Upper lobe of left lung (tissue), 6 donors: ENCODE data around the gene MORN1. TPM values are rescaled to one million over a fixed set of nuclear protein-coding genes. Genes with fewer than 3 reads are reported as not detected.

Source experiments
- ATAC-seq, 2 donors: fragments of 200-7000 bp; cut with Tn5 transposase; one replicate each; pipeline ENCODE4 v1.9.1; 2022; ENCODE audit warnings: mild to moderate bottlenecking in 2 of 2, moderate library complexity in 2 of 2; ENCODE audit not compliant: low FRiP score in 2 of 2
- DNase-seq, 2 donors: peaks; one replicate each; pipeline ENCODE4 v3.0.0-alpha.2; 2019 to 2020
- H3K27ac ChIP-seq, 4 donors: fragments of 200-600 bp; sonication (generic); one replicate each; pipeline ENCODE4 v1.5.1; 2016 to 2019
- H3K27me3 ChIP-seq, 4 donors: fragments of 200-600 bp; sonication (generic); one replicate each; pipeline ENCODE4 v1.5.1; 2017 to 2019
- H3K36me3 ChIP-seq, 4 donors: fragments of 200-600 bp; sonication (generic); one replicate each; pipeline ENCODE4 v1.5.1; 2016 to 2019
- H3K4me1 ChIP-seq, 4 donors: fragments of 200-600 bp; sonication (generic); one replicate each; pipeline ENCODE4 v1.5.1; 2018 to 2019
- H3K4me3 ChIP-seq, 4 donors: fragments of 200-600 bp; sonication (generic); one replicate each; pipeline ENCODE4 v1.5.1; 2017 to 2019; ENCODE audit warnings: mild to moderate bottlenecking in 2 of 4, moderate library complexity in 1 of 4
- H3K9me3 ChIP-seq, 4 donors: fragments of 200-600 bp; sonication (generic); one replicate each; pipeline ENCODE4 v1.5.1; 2018 to 2019
- CTCF ChIP-seq, 6 experiments: fragments of 450-650 bp in 4 of 6; fragments of 200-600 bp in 2 of 6; sonication (generic) in 2 of 6; IDR thresholded peaks; one replicate each; pipeline ENCODE4 v1.5.1; 2016 to 2019; ENCODE audit warnings: antibody characterized with exemption in 6 of 6
- EP300 ChIP-seq, 4 donors: sonication (generic); formaldehyde crosslinking; IDR thresholded peaks; one replicate each; pipeline ENCODE4 v1.5.1; 2017; ENCODE audit warnings: antibody characterized with exemption in 4 of 4, control low read depth in 2 of 4
- POLR2A ChIP-seq, 4 donors: fragments of 450-650 bp; IDR thresholded peaks; one replicate each; pipeline ENCODE4 v1.5.1; 2016 to 2017; ENCODE audit warnings: antibody characterized with exemption in 4 of 4, mild to moderate bottlenecking in 2 of 4
- POLR2AphosphoS5 ChIP-seq, 2 donors: sonication (generic); formaldehyde crosslinking; IDR thresholded peaks; one replicate each; pipeline ENCODE4 v1.5.1; 2017; ENCODE audit warnings: antibody characterized with exemption in 2 of 2
- WGBS, 2 donors: methylation state at CpG; one replicate each; pipeline ENCODE4 v1.1.5; 2017 to 2018; 5-methylcytosine and 5-hydroxymethylcytosine counted together
- total RNA-seq, 6 donors: library from RNA; depleted of rRNA in 4 of 6; stranded (reverse); fragments of >200 nt in 4 of 6; gene quantifications; one replicate each; pipeline versions ENCODE4 v1.1.0 to v1.2.1, GENCODE V29; 2016 to 2021
- donor health status: DM: no; HTN: no; CAD: no; lungs with moderate emphysema.
- donor health status: DM: no; HTN: yes; CAD: no; lungs with severe emphysema.

Gene MORN1
- total RNA-seq, 6 donors from 2014 or later = 8.5 to 23.4 (median 14.6) TPM

GRCh38 chr1:2303016-2303775 is 88.2 kb downstream of the MORN1 start:
- DNase-seq = peak in 1 of 2 donors; percentile 64
- H3K27me3 ChIP-seq = no peaks in the 10 kb centered on the region
- TF ChIP-seq POLR2AphosphoS5 (IDR thresholded peaks at IDR 0.05) = no peak
- no peak for TF ChIP-seq CTCF (IDR thresholded peaks at IDR 0.05)
- no peak for TF ChIP-seq EP300 (IDR thresholded peaks at IDR 0.05)
- no peak for TF ChIP-seq POLR2A (IDR thresholded peaks at IDR 0.05)
- H3K36me3 ChIP-seq = peaks cover 23 to 53% (median 49%) of the 10 kb centered on the region in 4 donors
- no peak for ATAC-seq
- 85 to 86% methylated on average over 13 to 35 of the region's 35 CpGs for WGBS, 2 donors
- peak overlapping the region in 2 of 4 donors; percentile 88 to 94 for H3K27ac ChIP-seq
- H3K4me3 ChIP-seq = no peak overlapping the region
- H3K9me3 ChIP-seq = no peaks in the 10 kb centered on the region
- H3K4me1 ChIP-seq = peaks cover 40 to 57% (median 41%) of the 10 kb centered on the region in 4 donors

- no peak overlapping the region for H3K4me3 ChIP-seq
- DNase-seq = peak in 1 of 2 donors; percentile 77
- H3K9me3 ChIP-seq = no peaks in the 10 kb centered on the region
- ATAC-seq = no peak
- peaks cover 43 to 65% (median 46%) of the 10 kb centered on the region in 4 donors for H3K4me1 ChIP-seq
- peak overlapping the region; percentile 88 to 95 (median 92) for H3K27ac ChIP-seq
- no peaks in the 10 kb centered on the region for H3K27me3 ChIP-seq
- peaks cover 18 to 46% (median 43%) of the 10 kb centered on the region in 4 donors for H3K36me3 ChIP-seq
- TF ChIP-seq POLR2A (IDR thresholded peaks at IDR 0.05) (no peak), EP300 (IDR thresholded peaks at IDR 0.05) (no peak), POLR2AphosphoS5 (IDR thresholded peaks at IDR 0.05) (no peak), CTCF (IDR thresholded peaks at IDR 0.05) (no peak)
- WGBS, 2 donors = 92 to 94% methylated on average over 16 to 24 of the region's 24 CpGs
These were observed 88.9 kb downstream of the MORN1 start for GRCh38 chr1:2302292-2302925.

- Histone ChIP-seq H3K27ac (peak overlapping the region; percentile 88 to 95 (median 92)), H3K4me3 (peak overlapping the region in 2 of 4 donors; percentile 31 to 40), H3K27me3 (no peaks in the 10 kb centered on the region), H3K4me1 (peaks cover 43 to 66% (median 46%) of the 10 kb centered on the region in 4 donors), H3K9me3 (no peaks in the 10 kb centered on the region), H3K36me3 (peaks cover 17 to 40% (median 37%) of the 10 kb centered on the region in 4 donors)
- ATAC-seq (no peak), DNase-seq (peak in 1 of 2 donors; percentile 58)
- 69 to 100% methylated on average over 3 to 17 of the region's 17 CpGs for WGBS, 2 donors
- no peak for TF ChIP-seq EP300 (IDR thresholded peaks at IDR 0.05)
- no peak for TF ChIP-seq CTCF (IDR thresholded peaks at IDR 0.05)
- TF ChIP-seq POLR2AphosphoS5 (IDR thresholded peaks at IDR 0.05) = no peak
- TF ChIP-seq POLR2A (IDR thresholded peaks at IDR 0.05) = no peak
These were observed 89.6 kb downstream of the MORN1 start for GRCh38 chr1:2301607-2302291.

GRCh38 chr1:2300851-2301606 is 90.3 kb downstream of the MORN1 start:
- TF ChIP-seq EP300 (IDR thresholded peaks at IDR 0.05) (peak in 3 of 4 donors; percentile 39 to 86 (median 76)), CTCF (IDR thresholded peaks at IDR 0.05) (peak in 1 of 6 experiments; percentile 6), POLR2AphosphoS5 (IDR thresholded peaks at IDR 0.05) (peak; percentile 85 to 86), POLR2A (IDR thresholded peaks at IDR 0.05) (peak in 2 of 4 donors; percentile 49 to 68)
- 25 to 31% methylated on average over 24 to 37 of the region's 37 CpGs for WGBS, 2 donors
- ATAC-seq = peak; percentile 75 to 79
- Histone ChIP-seq H3K27ac (peak overlapping the region; percentile 88 to 95 (median 92)), H3K4me1 (peaks cover 43 to 73% (median 49%) of the 10 kb centered on the region in 4 donors), H3K9me3 (no peaks in the 10 kb centered on the region), H3K4me3 (peak overlapping the region in 3 of 4 donors; percentile 18 to 40 (median 31)), H3K27me3 (no peaks in the 10 kb centered on the region), H3K36me3 (peaks cover 10 to 32% (median 30%) of the 10 kb centered on the region in 4 donors)
- DNase-seq = peak; percentile 87 to 93
